GM12874 (cell line): ENCODE data around the gene PAQR8.

Experiments
- CTCF ChIP-seq: IDR thresholded peaks from 2 replicates; pipeline ENCODE4 v1.5.1; 2011; ENCODE audit warnings: low read depth, mild to moderate bottlenecking, control low read depth, low read length, moderate library complexity; ENCODE audit not compliant: insufficient read depth

The PAQR8 gene

GRCh38 chr6:52351879-52352238, 10.1 kb upstream of the PAQR8 start:
- TF ChIP-seq CTCF = no peak

- no peak for TF ChIP-seq CTCF
These were observed 9.5 kb upstream of the PAQR8 start for GRCh38 chr6:52352239-52353018.

- no peak for TF ChIP-seq CTCF
These were observed 5.9 kb upstream of the PAQR8 start for GRCh38 chr6:52356017-52356416.

GRCh38 chr6:52359403-52359802, 2.5 kb upstream of the PAQR8 start:
- TF ChIP-seq CTCF = no peak

- no peak for TF ChIP-seq CTCF
These were observed 1.9 kb upstream of the PAQR8 start for GRCh38 chr6:52360028-52360427.

- no peak for TF ChIP-seq CTCF
These were observed 1.1 kb upstream of the PAQR8 start for GRCh38 chr6:52360601-52361413.

- no peak for TF ChIP-seq CTCF
These were observed 472 bp upstream of the PAQR8 start for GRCh38 chr6:52361414-52361944.
